Measurements from ENCODE around the gene BIN1. TPM values are rescaled to one million over a fixed set of nuclear protein-coding genes. Genes with fewer than 3 reads are reported as not detected.

Gene BIN1
- total RNA-seq, 1 donor from 2014 or later = 50.2 TPM

DNA sequence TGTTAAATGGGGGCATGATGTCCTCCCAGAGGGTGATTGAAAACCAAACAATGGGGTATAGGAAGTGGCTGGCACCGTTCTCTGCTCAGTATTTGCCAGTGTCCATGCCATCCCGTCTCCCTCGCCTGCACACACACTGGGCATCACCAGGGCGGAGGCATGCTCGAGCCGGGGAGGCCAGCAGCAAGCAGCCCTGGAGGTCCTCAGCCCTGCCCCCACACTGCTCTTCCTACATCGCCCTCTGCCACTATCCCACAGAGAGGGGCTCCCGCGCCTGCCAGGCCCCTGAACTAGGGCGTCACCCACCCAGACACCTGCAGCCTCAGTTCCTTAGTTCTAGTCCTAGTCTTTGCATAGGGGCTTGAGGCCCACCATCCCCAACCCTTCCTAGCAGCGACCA, 50.9 kb downstream of the BIN1 start:
- TF ChIP-seq, protein P1, sequence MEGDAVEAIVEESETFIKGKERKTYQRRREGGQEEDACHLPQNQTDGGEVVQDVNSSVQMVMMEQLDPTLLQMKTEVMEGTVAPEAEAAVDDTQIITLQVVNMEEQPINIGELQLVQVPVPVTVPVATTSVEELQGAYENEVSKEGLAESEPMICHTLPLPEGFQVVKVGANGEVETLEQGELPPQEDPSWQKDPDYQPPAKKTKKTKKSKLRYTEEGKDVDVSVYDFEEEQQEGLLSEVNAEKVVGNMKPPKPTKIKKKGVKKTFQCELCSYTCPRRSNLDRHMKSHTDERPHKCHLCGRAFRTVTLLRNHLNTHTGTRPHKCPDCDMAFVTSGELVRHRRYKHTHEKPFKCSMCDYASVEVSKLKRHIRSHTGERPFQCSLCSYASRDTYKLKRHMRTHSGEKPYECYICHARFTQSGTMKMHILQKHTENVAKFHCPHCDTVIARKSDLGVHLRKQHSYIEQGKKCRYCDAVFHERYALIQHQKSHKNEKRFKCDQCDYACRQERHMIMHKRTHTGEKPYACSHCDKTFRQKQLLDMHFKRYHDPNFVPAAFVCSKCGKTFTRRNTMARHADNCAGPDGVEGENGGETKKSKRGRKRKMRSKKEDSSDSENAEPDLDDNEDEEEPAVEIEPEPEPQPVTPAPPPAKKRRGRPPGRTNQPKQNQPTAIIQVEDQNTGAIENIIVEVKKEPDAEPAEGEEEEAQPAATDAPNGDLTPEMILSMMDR (IDR thresholded peaks at IDR 0.05; ENCODE audit: insufficient read depth, low read depth, low read length) = no peak
- no peak for TF ChIP-seq EZH2 (IDR thresholded peaks at IDR 0.05; ENCODE audit: insufficient read depth, low read length)
- FAIRE-seq (no peak), DNase-seq (ENCODE audit: low read depth) (no peak)
- H3K36me3 ChIP-seq (ENCODE audit: insufficient read depth, low read length) = no peaks in the 10 kb centered on the region
- Mint-ChIP-seq H3K27ac (ENCODE audit: unreplicated experiment) (no peak overlapping the region), H3K4me3 (ENCODE audit: unreplicated experiment) (no peak overlapping the region), H3K27me3 (ENCODE audit: low read depth, unreplicated experiment) (no peaks in the 10 kb centered on the region), H3K9me3 (ENCODE audit: unreplicated experiment) (no peaks in the 10 kb centered on the region), H3K4me1 (ENCODE audit: low read depth, unreplicated experiment) (peaks cover under 1% of the 10 kb centered on the region), H3K36me3 (ENCODE audit: low read depth, unreplicated experiment) (peaks cover 13% of the 10 kb centered on the region)
- no peaks in the 10 kb centered on the region for H3K27me3 ChIP-seq (ENCODE audit: insufficient read depth, low read length)
- H3K4me3 ChIP-seq (ENCODE audit: insufficient read depth, low read depth, low read length) = no peak overlapping the region
- no peaks in the 10 kb centered on the region for H3K9me3 ChIP-seq (ENCODE audit: insufficient read depth, low read depth, low read length)
- H3K4me2 ChIP-seq (ENCODE audit: low read length) = no peak overlapping the region
- no peak overlapping the region for H3K27ac ChIP-seq (ENCODE audit: low read depth, low read length)
- H3K9ac ChIP-seq (ENCODE audit: low read length) = no peak overlapping the region
- no peaks in the 10 kb centered on the region for H3K79me2 ChIP-seq (ENCODE audit: insufficient read depth, low read length)
- no peaks in the 10 kb centered on the region for H4K20me1 ChIP-seq (ENCODE audit: insufficient read depth, low read length)
- H3K4me1 ChIP-seq (ENCODE audit: insufficient read depth, low read length) = no peaks in the 10 kb centered on the region
- H2AFZ ChIP-seq (ENCODE audit: low read depth, low read length) = no peak overlapping the region

DNA sequence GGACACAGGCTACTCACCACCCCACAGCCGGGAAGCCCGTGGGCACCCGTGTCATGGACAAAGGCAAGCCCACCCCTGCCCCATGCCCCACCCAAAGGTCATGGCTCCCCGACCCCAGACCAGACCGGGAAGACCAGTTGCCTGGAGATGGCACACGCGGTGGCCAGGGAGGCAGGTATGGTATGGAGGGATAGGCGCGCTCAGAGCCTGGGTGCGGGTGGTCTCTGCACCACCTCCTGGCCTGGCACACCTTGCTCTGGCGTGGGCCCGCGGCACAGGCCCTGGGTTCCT, 51.2 kb downstream of the BIN1 start:
- FAIRE-seq (no peak), DNase-seq (ENCODE audit: low read depth) (no peak)
- Histone ChIP-seq H3K36me3 (ENCODE audit: insufficient read depth, low read length) (no peaks in the 10 kb centered on the region), H3K4me2 (ENCODE audit: low read length) (no peak overlapping the region), H3K79me2 (ENCODE audit: insufficient read depth, low read length) (no peaks in the 10 kb centered on the region), H3K9ac (ENCODE audit: low read length) (no peak overlapping the region), H2AFZ (ENCODE audit: low read depth, low read length) (no peak overlapping the region), H4K20me1 (ENCODE audit: insufficient read depth, low read length) (no peaks in the 10 kb centered on the region), H3K27ac (ENCODE audit: low read depth, low read length) (no peak overlapping the region), H3K4me3 (ENCODE audit: insufficient read depth, low read depth, low read length) (no peak overlapping the region), H3K9me3 (ENCODE audit: insufficient read depth, low read depth, low read length) (no peaks in the 10 kb centered on the region), H3K4me1 (ENCODE audit: insufficient read depth, low read length) (no peaks in the 10 kb centered on the region), H3K27me3 (ENCODE audit: insufficient read depth, low read length) (no peaks in the 10 kb centered on the region)
- no peak overlapping the region for H3K27ac Mint-ChIP-seq (ENCODE audit: unreplicated experiment)
- no peaks in the 10 kb centered on the region for H3K4me1 Mint-ChIP-seq (ENCODE audit: low read depth, unreplicated experiment)
- no peak for TF ChIP-seq EZH2 (IDR thresholded peaks at IDR 0.05; ENCODE audit: insufficient read depth, low read length)
- TF ChIP-seq, protein P1 (IDR thresholded peaks at IDR 0.05; ENCODE audit: insufficient read depth, low read depth, low read length) = no peak
- no peaks in the 10 kb centered on the region for H3K9me3 Mint-ChIP-seq (ENCODE audit: unreplicated experiment)
- no peaks in the 10 kb centered on the region for H3K27me3 Mint-ChIP-seq (ENCODE audit: low read depth, unreplicated experiment)
- peaks cover 13% of the 10 kb centered on the region for H3K36me3 Mint-ChIP-seq (ENCODE audit: low read depth, unreplicated experiment)
- no peak overlapping the region for H3K4me3 Mint-ChIP-seq (ENCODE audit: unreplicated experiment)

GRCh38 chr2:127054996-127055785, 51.8 kb downstream of the BIN1 start:
- DNase-seq (ENCODE audit: low read depth) (no peak), FAIRE-seq (no peak)
- Histone ChIP-seq H3K4me1 (ENCODE audit: insufficient read depth, low read length) (no peaks in the 10 kb centered on the region), H3K36me3 (ENCODE audit: insufficient read depth, low read length) (no peaks in the 10 kb centered on the region), H3K9me3 (ENCODE audit: insufficient read depth, low read depth, low read length) (no peaks in the 10 kb centered on the region), H3K27ac (ENCODE audit: low read depth, low read length) (no peak overlapping the region), H3K27me3 (ENCODE audit: insufficient read depth, low read length) (no peaks in the 10 kb centered on the region), H2AFZ (ENCODE audit: low read depth, low read length) (no peak overlapping the region), H3K4me3 (ENCODE audit: insufficient read depth, low read depth, low read length) (no peak overlapping the region), H3K9ac (ENCODE audit: low read length) (no peak overlapping the region), H4K20me1 (ENCODE audit: insufficient read depth, low read length) (no peaks in the 10 kb centered on the region), H3K4me2 (ENCODE audit: low read length) (no peak overlapping the region), H3K79me2 (ENCODE audit: insufficient read depth, low read length) (no peaks in the 10 kb centered on the region)
- Mint-ChIP-seq H3K4me1 (ENCODE audit: low read depth, unreplicated experiment) (no peaks in the 10 kb centered on the region), H3K4me3 (ENCODE audit: unreplicated experiment) (no peak overlapping the region), H3K9me3 (ENCODE audit: unreplicated experiment) (no peaks in the 10 kb centered on the region), H3K27me3 (ENCODE audit: low read depth, unreplicated experiment) (no peaks in the 10 kb centered on the region), H3K36me3 (ENCODE audit: low read depth, unreplicated experiment) (peaks cover 13% of the 10 kb centered on the region), H3K27ac (ENCODE audit: unreplicated experiment) (no peak overlapping the region)
- no peak for TF ChIP-seq EZH2 (IDR thresholded peaks at IDR 0.05; ENCODE audit: insufficient read depth, low read length)
- TF ChIP-seq, protein P1 (IDR thresholded peaks at IDR 0.05; ENCODE audit: insufficient read depth, low read depth, low read length) = no peak

Measured in astrocyte (in vitro differentiated cells and primary cell).